GM18505 (cell line): ENCODE measurements around the gene TERT.
"Not testable (repeated sequence)": the region's sequence is repeated elsewhere in the genome, so short reads cannot be mapped to it uniquely, and the experiment has no call there.

Source experiments
- ATAC-seq: cut with Tn5 transposase; IDR thresholded peaks from one replicate; pipeline ENCODE4 v1.9.1; 2021; ENCODE audit not compliant: unreplicated experiment
- POLR2A ChIP-seq: IDR thresholded peaks from 4 replicates; pipeline ENCODE4 v1.6.1; 2011; ENCODE audit warnings: borderline replicate concordance; ENCODE audit not compliant: insufficient read depth, insufficient read length; ENCODE audit errors: extremely low read depth

The TERT gene

DNA sequence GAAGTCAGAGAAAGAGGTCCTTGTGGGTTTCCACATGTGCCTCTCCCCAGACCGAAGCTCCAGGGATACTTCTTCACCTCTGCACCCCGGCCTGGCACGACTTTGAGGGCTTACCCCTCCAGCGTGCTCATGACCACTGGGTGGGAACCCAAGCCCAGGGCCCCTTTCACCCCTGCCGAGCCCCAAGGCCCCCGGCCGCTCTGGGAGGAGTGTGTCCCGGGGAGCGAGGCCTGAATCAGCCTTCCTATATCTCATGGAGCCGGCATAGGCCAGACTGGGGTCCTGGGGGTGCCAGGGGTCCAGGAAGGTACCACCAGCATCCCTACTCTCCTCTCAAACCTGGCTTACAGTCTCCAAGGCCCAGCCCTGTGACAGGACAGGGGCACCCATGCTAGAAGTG, 17.1 kb downstream of the TERT start:
- no peak for TF ChIP-seq POLR2A
- ATAC-seq, result no peak

DNA sequence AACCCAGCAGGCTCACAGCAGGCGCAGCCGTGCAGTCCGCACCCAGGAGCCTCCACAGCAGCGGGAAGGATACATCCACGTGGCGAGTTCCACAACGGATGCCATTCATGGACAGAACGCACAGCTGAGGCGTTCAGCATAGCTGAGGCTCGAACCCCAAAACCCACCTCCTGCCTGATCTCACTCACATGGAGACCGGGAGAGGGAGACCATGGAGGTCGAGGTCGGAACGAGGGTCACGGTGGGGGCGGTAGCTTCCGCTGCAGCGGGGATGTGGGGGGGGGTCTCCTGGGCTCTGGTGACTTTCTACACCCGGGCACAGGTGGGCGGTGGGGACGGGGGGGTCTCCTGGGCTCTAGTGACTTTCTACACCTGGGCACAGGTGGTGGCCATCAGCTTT, 17.5 kb downstream of the TERT start:
- ATAC-seq, result no peak

DNA sequence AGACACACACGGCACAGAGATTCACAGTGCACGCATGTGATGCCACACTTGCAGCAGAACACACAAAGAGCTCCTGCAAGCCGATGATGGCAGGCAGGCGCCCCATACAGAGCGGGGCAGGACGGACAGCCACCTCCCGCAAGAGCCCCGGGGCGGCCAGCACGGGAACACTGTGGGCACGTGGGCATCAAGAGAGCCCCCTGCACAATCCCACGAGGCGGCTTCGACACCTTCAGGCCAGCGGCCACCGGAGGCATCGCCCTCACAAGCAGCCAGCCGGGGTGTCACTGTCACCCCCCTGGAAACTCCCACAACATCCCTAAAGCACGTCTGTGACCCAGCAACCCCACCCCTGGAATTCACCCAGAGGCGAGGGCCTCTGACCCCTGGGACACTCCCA, 17.9 kb downstream of the TERT start:
- TF ChIP-seq POLR2A, result no peak
- ATAC-seq, result no peak

More for the DNA sequence above, 17.5 kb downstream of the TERT start:
- TF ChIP-seq POLR2A, result no peak

DNA sequence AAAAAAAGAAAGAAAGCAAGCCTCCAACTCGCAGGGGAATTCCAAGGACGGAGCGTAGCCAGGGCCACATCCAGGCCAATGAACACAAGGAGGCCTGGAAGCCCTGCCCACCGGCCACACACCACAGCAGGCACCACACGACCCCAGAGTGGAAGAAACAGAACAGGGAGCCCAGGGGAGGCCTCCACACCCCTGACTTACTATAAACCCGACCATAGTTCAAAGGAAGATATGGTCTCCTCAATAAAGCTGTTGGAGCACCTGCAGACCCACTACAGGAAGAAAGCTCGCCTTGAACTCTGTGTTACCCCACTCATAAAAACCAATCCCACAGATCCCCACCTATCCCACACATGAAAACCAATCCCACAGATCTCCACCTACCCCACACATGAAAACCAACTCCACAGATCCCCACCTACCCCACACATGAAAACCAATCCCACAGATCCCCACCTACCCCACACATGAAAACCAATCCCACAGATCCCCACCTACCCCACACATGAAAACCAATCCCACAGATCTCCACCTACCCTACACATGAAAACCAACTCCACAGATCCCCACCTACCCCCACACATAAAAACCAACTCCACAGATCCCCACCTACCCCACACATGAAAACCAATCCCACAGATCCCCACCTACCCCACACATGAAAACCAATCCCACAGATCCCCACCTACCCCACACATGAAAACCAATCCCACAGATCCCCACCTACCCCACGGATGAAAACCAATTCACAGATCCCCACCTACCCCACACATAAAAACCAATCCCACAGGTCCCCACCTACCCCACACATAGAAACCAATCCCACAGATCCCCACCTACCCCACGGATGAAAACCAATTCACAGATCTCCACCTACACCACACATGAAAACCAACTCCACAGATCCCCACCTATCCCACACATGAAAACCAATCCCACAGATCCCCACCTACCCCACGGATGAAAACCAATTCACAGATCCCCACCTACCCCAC, 19.2 kb downstream of the TERT start:
- not testable (repeated sequence) for ATAC-seq

DNA sequence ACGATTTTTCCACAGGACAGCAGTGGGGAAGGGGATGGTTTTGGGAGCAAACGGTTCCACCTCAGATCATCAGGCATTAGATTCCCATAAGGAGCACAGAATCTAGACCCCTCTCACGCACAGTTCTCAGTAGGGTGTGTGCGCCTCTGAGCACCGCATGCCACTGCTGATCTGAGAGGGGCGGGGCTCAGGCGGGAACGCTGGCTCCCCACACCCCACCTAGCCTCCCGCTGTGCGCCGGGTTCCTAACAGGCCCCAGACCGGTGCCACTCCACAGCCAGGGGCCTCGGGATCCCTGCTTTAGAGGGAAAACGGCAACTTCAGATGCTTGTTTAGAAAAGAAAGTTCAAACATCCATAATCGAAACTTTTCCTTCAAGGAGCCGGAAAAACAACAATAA, 20.4 kb downstream of the TERT start:
- no peak for TF ChIP-seq POLR2A

DNA sequence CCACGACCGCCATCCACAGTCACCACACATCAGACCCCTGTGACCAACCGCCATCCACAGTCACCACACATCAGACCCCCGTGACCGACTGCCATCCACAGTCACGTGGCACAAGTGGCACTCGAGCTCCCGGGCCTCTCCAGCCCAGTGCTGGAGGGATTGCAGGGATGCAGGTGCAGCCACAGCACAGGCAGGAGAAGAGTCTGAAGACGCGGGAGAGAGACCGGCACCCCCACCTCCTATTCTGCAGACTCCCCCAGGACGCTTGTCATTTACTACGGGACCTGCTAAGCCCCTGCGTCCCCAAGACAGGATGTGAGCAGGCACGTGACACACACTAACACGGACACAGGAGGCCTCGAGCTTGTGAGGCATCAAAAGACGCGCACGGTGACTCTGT, 21.1 kb downstream of the TERT start:
- no peak for ATAC-seq
- TF ChIP-seq POLR2A, result no peak

More for the DNA sequence above, 20.4 kb downstream of the TERT start:
- ATAC-seq, result no peak

DNA sequence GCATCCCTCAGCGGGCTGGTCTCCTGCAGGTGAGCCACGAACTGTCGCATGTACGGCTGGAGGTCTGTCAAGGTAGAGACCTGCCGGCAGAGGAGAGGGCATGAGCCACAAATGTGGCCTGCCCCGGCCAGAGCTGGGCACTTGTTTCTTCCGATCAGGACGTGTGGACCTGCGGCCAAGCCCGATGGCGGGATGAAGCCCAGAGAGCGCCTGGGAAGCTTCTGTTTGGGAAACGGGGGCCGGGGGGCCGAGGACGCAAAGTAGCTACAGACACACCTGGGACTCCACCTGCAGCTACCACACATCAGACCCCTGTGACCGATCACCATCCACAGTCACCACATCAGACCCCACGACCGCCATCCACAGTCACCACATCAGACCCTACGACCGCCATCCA, 22.7 kb downstream of the TERT start:
- no peak for TF ChIP-seq POLR2A
- ATAC-seq, result no peak

DNA sequence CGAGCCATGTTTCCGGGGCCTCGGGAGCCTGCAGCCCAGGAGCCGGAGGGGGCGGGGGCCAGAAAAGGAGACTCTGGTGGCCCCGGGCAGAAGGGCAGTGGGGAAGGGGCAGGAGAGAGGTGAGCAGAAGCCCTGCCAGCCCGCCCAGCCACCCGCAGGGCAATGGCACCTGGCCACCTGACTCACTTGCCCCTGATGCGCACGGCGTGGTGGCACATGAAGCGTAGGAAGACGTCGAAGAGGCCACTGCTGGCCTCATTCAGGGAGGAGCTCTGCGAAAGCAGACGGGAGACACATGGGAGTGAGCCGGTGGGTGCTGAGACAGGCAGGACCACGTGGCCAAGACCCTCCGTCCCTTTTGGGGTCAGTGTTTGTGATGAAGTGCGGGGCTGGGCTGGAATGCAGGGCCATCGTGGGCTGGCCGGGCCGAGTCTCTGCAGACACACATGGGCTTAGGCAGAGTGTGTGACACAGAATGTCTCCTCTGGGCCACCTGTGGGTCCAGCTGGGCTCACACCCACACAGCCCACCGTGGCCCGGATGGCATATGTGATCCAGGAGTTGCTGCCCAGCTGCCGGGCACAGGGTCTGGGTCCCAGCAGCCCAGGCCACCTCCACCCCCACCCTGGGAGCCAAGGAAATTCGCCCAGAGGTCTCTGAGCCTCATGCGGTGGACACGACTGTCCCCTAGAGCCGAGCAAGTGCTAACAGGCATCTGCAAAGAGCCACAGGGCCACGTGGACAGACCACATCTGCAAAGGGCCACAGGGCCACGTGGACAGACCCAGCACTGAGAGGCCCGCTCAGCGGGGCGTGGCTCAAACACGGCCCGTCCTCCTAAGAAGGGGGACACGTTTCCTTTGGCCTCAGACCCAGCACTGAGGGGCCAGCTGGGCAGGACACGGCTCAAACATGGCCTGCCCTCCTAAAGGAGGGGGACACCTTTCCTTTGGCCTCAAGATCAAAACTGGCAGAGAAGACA, 23.6 kb downstream of the TERT start:
- ATAC-seq, result no peak
- no peak for TF ChIP-seq POLR2A

DNA sequence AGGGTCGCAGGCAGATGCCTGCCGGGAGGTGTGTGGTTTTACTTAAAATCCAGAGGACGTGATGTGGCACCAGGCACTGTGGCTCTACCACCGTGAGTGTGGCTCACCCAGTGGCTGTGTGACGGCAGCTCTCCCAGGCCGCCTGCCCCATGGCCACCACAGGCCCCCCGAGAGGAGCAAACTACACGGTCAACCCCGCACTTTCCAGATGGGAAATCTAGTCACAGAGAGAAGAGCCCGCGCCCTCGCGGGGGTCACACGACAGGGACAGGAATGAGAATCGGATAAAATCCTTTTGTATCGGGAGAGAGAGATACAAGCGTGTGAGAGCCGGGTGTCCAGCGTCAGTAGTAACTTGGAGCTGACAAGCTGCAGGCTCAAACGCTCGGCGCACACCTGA, 24.4 kb downstream of the TERT start:
- no peak for ATAC-seq
- TF ChIP-seq POLR2A, result no peak

DNA sequence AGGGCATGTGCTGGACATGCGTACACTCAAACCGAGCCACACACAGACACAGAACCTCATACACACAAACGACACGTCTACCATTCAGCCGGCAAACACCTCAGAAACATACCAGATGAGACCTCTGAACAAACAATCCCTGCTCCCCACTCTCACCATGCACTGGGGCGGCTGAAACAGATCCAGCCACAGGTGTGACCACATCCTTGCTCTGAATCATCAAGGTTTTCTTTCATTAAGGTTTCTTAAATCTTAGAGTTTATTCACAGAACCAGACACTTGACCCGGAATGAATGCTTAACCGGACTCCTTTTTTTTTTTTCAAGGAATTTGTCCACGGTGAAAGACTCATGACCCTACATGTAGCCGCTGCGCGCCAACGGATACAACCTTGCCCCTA, 26.2 kb downstream of the TERT start:
- no peak for ATAC-seq
- no peak for TF ChIP-seq POLR2A

DNA sequence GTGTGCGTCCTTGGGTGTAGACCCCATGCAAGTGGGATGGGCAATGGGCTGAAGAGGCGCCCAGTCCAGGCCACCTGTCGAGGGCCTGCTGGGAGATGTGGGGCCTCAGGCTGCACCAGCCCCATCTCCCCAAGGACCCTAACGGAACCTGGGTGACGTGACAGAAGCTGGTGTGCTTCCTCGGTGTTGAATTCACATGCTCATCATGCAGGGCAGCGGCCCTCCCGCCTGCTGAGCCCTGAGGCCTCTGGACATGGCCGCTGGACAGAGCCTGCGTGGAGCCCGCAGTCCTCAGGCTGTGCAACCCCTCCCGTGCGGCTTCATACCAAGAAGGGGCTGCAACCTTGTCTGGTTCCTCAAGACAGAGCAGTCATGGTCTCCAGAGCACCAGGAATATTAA, 26.8 kb downstream of the TERT start:
- no peak for TF ChIP-seq POLR2A
- ATAC-seq, result no peak

DNA sequence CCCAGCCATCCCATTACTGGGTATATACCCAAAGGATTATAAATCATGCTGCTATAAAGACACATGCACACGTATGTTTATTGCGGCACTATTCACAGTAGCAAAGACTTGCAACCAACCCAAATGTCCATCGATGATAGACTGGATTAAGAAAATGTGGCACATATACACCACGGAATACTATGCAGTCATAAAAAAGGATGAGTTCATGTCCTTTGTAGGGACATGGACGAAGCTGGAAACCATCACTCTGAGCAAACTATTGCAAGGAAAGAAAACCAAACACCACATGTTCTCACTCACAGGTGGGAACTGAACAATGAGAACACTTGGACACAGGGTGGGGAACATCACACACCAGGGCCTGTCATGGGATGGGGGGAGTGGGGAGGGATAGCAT, 27.4 kb downstream of the TERT start:
- not testable (repeated sequence) for ATAC-seq

DNA sequence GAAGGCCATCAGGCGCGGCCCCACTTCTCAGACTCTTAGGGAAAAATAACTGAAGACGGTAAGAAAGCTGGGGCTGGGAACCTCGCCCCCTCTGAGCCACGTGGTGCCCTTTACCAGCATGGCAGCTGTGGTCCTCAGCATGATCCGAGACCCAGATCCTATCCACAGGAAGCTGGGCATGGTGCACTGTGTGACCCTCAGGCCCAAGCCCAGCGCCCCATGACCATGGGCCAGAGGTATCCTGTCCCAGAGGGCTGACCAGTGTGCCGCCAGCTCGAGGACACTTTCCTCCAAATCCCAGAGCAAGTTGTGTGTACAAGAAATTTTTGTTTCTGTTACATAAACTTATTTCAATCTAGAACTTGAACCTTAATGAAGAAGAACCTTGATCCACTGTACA, 28.1 kb downstream of the TERT start:
- ATAC-seq, result no peak
- no peak for TF ChIP-seq POLR2A

DNA sequence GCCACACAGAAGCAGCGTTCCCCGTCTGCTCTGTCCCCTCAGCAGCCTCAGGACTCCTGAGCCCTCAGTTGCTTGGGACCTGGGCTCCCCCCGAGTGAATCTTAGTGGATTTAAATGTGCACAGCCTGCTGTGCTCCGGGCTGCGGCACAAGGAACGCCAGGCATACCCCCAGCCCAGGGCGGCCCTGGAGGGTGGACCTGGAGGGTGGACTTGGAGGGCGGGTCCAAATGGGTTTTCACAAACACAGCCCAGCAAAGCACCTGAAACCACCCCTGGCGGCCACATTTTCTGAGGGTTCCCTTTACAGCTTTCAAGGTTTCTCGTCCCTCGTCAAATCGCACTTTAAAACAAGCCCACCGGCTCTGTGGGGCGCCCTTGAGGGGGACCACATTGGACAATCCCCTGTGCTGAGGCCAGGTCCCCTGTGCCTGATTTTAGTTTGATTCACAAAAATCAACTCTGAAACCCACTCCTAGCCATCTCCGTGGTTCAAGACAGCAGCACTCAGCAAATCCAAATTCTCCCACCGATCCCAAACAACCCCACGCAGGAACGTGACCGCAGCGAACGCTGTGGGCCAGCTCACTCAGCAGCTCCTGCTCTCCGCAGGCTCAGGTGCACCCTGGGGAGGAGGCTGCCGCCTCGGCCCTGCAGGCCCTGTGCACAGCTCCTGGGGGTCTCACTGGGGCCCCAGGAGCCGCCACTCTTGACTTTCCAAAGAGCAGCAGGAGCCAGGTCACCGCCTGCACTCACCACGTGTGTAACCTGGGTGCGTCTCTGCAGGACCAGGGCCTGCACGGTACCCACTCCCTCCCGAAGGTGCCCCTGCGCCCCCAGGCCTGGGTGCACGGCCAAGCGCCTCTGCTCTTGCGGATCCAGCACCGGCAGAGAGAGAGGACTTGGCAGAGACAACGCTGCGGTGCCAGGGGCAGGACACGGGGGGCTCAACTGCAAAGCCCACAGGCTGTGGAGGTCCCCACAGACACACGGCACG, 29.1 kb downstream of the TERT start:
- TF ChIP-seq POLR2A, result no peak
- no peak for ATAC-seq
